HG02642 (cell line): ENCODE data around the gene SEMA3G.

Experiments used
- ATAC-seq: cut with Tn5 transposase; IDR thresholded peaks from one replicate; pipeline ENCODE4 v1.9.1; 2021; ENCODE audit warnings: mild to moderate bottlenecking; ENCODE audit not compliant: unreplicated experiment, poor library complexity

SEMA3G gene

DNA sequence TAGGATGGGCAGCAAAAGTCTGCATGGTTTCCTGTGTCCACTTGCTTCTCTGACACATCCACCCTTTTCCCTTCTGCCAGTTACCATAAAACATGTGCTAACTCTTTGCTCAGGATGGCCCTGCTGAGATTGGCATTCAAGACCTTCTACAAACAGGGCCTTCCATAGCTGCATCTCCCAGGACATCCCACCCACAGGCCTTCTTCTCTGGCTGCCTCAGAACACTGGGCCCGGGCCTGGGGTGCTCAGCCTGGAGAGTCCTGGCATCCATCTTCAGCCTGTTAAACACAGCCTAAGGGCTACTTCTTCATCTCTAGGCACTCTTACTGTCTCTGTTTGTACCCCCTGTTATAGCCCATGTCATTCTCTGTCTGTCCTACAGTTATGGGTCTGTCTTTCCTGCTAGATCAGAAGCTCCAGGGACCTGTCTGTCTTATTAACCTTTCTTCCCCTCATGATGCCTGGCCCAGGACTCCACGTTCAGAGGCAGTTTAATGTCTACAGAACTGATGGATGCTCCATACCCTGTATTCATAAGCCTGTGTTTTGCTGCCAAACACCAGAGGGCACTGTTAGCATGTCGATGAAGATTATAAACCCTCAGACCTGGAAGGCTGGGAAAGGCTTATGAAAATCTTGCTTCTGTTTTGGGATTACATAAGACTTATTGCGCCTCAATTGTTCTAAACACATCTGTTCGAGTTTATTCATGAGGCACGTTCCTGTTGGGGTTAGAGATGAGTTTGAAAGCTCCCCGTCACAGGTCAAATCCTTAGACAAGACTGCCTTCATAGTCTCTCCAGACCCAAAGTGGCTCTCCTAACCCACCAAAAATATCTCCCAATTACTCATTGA lies 16.5 kb downstream of the SEMA3G start:
- no peak for ATAC-seq

DNA sequence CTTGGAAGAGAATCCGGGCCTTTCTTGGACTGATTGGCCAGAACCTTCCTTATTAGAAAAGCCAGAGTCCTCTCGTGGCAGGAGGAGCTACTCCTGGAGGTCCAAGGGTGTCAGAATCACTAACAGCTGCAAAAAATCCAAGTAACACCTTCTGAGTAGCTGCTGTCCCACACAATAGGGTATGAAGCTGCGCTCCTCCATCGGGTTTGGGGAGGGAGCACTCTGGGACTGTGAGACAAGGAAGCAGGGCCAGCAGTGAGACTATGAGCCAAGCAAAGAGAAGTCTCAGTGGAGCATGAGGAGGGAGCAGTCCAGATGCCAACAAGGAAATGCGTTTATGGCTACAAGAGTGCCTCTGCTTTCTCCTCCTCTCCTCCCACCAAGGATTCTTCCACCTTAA lies 21.7 kb downstream of the SEMA3G start:
- no peak for ATAC-seq

DNA sequence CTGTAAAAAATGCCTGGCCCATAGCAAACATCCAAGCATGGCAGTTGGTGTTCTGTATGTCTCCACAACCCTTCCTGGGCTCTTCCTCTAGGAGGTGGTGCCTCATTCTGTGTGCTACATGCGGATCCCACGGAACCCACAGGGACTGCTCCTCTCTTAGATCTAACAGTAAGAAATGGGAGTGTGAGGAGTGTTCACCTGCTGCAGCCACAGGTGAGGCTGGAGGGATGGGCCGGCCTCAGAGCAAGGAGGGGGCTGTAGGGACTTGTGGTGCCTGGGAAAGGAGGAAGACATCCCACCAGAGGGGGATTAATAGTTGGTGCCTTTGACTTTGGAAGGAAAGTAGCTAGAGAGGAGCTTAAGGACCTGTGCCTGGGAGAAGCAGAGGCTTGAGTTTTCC lies 22.2 kb downstream of the SEMA3G start:
- no peak for ATAC-seq

DNA sequence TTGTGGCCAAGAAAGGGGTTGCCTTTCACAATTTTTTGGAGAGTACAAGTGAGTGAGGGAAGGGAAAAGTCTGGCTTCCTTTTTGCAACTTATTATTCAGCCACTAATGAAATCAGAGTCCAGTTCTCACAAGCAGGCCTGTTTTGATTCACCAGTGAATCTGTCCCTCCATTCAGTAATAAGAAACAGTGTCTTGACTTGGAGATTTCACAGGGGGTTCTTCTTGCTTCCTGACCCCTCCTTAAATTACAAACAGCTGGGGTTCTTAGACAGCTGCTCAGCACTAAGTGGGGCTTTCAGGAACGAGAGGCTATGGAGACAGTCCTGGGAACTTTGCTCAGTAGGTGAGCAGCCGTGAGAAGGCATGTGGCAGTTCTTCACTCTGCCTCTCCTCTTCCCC lies 24.5 kb downstream of the SEMA3G start:
- ATAC-seq = no peak

DNA sequence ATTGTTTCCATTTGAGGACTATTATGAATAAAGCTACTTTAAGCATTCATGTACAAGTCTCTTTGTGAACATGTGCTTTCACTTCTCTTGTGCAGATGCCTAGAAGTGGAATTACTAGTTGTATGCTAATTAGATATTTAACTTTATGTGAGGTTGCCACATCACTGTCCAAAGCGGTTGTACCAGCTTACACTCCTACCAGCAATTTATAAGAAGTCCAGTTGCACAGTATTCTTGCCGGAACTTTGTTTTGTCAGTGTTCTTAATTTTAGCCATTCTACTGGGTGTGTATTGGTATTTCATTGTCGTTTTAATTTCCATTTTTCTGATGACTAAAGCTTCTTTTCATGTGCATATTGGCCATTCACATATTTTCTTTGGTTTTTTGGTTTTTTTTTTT lies 29.1 kb downstream of the SEMA3G start:
- ATAC-seq = no peak

DNA sequence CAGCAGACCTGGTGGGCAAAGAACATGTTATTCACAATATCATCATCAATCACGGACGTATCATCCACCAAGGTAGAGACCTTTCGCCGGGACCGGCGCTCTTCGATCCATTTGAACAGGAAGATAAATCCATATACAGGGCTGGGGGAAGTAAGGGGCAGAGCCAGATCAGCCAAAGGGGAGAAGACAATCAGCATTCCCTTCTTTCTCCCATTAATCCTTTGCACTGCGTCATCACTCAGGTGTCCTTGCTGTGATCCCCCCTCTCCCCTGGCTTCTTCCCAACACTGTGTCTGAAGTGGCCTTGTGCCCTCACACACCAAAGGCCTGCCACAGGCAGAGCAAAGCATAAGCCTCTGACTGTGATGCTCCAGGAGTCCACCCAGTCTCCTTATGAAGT lies 36.4 kb downstream of the SEMA3G start:
- ATAC-seq = no peak

DNA sequence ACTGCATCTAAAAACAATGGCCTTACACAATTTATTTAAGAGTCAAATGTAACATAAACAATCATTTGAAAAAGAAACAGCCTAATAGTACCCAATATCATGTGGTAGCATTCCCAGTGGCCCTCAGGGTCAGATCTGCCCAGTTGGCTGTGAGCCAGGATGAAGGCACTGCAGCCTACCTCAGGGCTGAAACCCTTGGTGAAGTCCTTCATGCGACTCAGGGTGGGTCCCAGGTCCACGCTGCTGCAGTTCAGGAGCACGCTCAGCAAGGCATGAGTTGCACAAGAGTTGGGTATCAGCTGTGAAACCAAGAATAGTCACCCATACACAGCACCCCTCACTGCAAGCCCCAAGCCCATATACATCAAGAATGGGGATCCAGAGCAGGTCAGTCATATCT lies 37.1 kb downstream of the SEMA3G start:
- ATAC-seq = no peak

DNA sequence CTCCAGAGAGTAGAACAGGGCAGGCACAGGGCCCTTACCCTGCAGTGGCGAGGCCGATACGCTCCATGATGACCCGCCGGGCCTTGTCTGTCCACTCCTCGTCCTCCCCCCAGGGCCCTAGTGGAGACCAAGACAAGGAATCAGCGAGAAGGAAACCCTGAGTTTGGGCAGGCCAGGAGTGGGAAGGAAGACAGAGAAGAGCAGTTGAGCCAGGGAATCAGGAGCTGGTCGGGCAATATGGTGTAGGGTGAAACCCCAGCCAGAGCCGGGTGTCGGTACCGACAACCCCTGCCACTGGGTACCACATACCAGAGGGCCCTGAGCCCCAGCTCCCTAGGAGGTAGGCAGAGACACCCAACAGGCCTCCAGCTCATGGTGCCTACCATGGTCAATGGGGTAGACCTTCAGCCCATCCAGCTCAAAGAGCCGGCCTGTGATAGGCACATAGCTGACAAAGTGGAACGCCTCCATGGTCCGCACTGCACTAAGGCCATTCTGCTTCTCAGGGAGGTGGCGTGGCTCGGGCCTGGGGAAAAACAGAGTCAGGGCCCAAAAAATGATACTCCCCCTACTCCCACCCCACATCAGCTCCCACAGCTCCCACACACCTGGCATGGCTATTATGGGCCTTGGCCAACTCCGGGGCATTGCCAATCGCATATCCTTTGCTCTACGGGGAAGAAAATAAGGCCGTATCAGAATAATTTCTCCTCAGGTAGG lies 38.0 kb downstream of the SEMA3G start:
- no peak for ATAC-seq

DNA sequence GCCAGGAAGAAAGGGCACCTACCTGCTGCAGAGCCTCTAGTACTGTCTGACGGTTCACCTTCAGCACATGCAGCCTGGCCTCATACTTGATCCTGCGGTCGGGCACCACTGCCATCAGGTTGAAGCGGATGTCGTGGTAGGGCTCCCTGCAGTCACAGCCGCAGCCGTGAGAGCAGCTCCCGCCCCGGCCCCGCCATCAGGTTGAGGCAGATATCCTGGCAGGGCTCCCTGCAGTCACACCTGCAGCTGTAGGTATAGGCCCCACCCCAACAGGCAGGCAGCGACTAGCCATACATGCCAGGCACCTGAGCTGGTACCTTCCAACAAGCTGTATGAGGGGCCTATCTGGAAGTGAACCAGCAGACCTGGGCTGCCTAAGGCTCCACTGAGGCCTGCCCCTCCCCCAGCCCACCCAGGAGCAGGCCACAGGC lies 38.7 kb downstream of the SEMA3G start:
- no peak for ATAC-seq

DNA sequence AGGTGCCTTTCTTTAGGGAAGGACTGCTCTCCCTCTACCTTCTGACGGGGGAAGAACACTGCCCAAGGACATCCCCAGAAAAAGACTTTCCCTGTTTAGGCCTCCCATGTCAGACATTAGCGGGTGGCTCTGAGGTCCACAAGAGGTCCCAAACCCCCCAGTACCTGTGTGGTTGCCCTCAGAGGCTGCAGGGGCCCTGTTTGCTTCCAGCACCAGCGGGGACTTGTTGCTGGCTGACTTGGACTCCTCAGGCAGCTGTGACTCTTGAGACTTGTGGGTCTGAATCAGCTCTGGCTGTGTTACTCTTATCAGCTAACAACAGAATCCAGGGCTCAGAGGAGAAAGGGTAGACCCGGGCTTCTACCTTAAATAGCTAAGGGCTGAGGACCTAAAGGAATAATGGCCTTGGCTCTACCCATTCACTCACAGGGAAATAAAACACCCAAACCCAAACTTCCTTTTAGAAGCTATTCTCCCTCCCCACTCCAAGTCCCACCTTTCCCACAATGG lies 39.2 kb downstream of the SEMA3G start:
- no peak for ATAC-seq

DNA sequence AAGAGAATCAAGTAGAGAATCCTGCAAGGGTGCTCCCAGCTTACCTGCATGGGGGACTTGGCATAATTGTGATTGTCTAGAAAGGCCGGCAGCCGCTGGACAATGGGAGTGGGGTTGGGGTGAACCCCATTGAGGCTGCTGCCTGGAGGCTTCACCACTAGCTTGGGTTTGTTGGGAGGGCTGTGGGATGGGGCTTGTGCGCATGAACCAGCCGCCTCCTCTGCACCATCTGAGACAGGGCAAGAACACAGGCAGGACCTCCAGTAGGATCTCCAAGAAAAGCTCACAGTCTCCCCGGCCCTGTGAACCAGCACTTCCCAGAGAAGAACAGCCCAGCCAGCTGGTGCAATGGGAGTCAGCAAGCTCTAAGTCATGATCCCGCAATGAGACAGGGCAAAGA lies 39.8 kb downstream of the SEMA3G start:
- ATAC-seq = no peak

DNA sequence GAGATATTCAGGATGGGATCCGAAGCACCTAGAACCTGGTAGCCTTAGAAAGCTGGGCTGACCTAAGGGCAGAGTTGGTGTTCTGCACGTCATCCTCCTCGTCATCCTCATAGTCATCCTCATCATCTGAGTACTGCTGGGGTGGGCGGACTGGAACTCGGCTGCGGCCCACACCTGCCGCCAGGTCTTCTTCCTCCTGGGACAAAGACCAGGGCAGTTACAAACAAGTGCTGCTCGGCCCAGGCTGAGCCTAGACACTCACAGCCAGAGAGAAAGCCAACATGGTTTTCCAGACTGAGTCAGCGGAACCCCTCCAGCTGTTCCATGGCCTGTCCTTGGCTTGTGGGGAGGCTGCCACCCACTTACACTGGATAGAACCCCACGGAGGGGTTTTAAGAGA lies 40.5 kb downstream of the SEMA3G start:
- no peak for ATAC-seq

DNA sequence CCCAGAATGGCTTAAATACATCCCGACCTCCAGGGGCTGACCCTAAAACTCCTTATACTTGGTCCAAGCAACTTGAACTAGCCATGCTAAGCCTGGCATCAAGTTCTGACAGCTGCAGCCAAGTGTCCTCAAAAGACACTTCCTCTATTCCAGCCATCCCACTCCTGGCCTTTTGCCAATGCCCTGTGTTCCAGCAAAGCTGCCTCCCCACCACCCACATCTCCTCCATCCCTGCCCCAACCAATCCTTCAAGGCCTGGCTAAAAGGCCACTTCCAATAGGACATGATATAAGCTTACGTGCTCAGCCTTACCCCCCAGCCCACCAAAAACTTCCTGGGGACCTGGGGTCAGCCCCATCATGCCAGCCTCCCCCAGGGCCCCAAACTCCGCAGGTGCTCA lies 40.9 kb downstream of the SEMA3G start:
- ATAC-seq = no peak

DNA sequence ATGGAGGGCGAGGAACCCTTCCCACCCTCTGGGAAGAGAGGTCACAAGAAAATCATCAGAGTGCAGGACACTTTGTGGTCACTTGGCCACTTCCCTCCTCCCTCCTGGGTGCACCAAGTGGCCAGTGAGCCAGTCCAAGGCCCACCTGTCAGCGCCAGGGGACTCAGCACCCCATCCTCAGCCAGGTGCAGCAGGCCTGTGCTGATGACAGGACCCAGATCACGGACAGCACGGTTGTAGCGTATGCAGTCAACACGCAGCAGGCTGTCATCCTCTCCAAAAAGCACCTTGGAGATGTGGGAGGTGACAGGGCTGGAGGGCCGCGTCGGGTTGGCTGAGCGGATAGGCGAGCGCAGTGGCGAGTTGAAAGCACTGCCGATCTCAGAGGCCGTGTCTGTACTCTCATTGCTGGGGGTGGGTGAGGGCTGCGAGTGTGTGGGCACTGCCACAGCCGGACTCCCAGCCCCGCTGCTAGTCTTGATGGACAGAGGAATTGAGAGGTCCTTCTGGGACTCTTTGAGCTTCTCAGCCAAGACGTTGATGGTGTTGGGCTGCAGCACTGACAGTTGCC lies 41.5 kb downstream of the SEMA3G start:
- no peak for ATAC-seq

DNA sequence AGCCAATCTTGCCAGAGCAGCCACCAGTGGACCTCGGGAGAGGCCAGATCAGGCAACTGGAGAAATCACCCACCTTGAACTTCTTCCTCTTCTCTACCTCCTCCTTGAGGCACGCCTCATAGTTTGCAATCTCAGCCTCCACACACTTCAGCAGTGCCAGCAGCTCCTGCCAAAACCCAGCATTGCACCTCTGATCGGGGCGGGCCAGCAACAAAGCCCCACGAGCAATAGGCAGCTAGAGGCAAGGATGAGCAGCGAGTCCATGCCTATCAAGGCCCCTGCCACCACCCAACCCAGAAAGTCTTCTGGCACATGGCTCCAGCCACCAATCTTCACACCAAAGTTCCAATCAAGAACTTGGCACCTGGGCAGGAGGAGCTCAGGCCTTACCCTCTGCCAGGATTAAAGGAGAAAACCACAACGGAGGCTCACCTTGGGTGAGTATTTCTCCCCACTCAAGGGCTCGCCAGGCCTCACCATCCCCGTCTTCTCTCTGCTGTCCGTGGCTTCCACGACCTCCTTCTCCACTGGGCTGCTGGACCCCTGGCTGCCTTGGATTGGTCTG lies 42.1 kb downstream of the SEMA3G start:
- no peak for ATAC-seq

DNA sequence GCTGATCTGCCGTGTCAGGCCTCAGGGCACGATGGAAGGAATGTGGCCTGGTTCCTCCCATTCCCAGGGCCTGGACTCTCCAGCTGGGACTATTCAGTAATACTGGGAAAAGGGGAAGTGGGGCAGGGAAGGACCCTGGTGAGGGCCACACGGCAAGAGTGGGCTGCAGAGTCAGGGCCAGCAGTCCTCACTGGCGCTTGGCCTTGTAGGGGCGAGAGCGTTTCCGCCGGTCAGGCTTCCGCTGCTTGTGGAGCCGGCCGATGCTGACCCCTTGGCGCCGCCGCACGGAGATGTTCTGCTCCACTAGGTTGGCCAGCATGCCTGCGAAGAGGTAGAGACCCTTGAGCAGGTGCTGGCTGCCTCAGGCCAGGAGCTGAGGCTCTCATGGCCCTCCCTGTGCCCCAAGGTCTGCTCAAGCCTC lies 42.8 kb downstream of the SEMA3G start:
- no peak for ATAC-seq

DNA sequence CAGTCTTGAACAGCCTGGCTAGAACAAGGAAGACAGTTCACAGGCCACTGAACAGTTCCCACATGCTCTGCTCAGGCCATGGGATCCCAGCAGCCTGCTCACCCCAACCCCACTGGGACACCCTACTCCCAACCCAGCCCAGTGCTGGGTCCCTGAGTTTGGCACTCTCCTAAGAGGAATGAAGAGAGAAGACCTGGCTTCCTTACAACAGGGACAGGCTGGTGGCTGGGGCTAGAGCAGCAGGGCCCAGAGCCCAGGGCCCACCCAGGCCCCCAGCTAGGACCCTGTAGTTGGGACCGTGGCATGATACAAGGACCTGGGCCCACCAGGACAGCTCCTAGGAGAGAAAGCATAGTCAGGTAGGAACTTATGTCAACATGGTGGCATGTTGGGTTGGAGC lies 43.4 kb downstream of the SEMA3G start:
- no peak for ATAC-seq

DNA sequence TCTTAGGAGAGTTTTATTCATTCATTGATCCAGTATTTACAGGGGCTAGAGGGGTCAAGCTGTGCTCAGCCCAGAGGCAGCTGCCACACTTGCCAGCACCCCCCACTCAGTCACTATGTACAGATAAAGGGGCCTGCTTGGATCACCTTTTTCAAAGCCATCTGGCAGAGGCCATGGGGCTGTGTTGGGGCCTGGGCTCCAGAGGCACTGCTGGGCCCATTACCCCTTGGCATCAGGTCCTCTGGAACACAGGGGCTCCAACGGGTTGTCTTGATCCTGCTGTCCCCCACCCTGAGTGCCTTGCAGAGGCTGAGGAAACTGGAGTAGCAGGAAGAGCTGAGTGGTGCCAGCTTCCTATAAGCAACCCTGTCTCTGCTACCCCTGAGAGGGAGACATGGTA lies 43.9 kb downstream of the SEMA3G start:
- no peak for ATAC-seq

DNA sequence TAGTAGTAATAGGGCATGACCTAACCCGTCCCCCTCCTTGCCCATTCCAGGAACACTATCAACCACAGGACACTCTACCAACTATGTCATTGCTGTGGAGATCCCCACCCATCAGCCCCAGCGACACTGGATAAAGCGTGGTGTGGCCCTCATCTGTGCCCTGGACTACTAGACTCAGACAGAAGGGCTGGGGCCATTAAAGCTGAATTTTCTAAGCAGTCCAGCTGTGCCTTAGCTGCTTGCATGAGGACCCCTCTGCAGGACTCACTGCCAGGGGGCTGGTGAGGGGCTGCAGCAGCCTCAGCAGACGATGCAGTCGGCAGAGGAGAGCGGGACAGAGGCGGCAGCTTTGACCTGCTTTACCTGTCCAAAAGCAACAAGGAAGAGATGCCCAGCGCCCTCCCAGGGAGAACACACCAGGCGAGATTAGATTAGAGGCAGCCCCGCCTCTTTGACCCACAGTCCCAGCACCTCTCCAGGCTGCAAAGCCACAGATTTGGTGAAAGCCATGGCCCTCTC lies 44.6 kb downstream of the SEMA3G start:
- no peak for ATAC-seq

DNA sequence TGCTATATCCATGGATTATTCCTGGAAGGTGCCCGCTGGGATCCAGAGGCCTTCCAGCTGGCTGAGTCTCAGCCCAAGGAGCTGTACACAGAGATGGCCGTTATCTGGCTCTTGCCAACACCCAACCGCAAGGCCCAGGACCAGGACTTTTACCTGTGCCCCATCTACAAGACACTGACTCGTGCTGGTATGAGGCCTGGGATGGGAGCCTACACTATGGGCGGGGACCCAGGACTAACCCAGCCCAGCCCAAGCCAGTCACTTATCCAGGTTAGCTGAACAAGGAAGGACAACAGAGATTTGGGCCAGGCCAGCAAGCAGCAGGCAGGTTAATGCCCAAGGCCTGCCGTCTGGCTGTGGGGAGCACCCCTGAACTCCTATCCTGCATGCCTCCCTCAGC lies 45.3 kb downstream of the SEMA3G start:
- ATAC-seq = no peak

DNA sequence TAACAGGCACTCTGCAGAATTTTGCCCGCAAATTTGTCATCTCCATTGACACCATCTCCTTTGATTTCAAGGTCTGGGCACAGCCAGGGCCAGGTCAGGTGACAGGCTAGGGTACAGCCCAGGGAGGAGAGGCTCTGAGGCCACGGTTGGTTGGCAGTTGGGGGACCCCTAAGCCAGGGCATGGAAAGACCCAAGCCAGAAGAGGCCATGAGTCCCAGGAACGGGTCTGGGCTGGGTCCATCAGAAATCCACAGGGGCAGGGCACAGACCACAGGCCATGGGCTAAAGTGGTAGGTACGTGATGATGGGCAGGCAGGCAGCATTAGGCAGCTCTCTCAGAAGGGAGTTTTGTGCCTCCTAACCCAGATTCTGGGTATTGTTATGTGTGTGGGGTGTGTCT lies 45.8 kb downstream of the SEMA3G start:
- ATAC-seq = no peak
